ENCODE results near the gene PFKL.
A peak's percentile ranks its signal among the peaks of the same experiment; 100 is the strongest.
"Not testable (repeated sequence)": the region's sequence is repeated elsewhere in the genome, so short reads cannot be mapped to it uniquely, and the experiment has no call there.

The PFKL gene

DNA sequence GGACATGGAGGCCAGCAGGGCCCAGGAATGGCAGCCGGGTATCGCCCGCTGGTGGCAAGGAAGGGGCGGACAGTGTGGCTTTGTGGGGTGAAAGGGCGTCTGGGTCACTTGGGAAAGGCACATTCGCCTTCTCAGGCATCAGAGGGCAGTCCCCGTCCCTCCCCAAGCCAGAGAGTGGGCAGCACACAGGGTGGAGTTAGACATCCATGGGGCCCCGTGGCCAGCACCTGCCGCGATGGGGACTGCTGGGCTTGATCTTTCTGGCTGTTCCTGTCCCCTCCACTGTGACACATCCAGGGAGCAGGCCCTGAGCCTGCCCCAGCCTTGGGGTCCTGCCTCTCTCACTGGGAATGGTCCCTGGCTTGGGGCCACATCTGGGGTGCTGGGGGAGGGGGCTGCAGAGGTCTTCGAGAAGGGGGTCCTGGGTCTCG, 49.6 kb downstream of the PFKL start:
- no peak for DNase-seq

DNA sequence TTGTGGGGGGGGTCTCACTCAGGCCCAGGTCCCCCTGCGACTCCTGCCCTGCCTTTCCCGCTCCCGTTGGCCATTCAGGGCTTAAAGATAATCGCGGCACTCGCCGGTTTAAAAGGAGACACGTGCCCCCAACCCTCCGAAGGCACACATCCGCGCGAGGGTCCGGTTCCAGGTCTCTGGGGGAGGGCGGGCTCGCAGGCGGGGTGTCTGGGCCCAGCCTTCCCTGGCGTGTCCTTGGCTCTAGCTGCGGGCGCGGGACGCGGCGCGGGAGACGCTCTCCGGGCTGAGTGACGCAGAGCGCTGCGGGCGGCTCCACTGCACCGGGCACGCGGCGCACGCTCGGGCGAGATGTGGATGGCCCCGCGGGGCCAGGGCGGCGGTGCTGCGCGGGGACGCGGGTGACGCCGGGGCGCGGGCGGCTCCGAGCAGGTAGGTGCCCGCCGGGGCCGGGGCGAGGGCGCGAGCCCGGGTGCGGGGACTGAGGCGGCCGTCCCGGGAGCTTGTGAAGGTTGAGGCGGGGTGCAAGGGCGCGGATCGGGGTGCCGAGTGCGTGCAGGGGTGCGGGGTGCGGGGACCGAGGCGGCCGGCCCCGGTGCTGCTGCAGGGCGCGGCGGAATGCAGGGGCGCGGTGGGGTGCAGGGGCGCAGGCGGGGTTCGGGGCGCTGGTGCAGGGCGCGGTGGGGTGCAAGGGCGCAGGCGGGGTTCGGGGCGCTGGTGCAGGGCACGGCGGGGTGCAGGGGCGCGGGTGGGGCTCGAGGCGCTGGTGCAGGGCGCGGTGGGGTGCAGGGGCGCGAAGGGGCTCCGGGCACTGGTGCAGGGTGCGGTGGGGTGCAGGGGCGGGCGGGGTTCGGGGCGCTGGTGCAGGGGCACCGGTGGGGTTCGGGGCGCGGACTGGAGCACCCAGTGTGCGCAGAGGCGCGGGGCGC, 50.3 kb downstream of the PFKL start:
- no peak for DNase-seq

DNA sequence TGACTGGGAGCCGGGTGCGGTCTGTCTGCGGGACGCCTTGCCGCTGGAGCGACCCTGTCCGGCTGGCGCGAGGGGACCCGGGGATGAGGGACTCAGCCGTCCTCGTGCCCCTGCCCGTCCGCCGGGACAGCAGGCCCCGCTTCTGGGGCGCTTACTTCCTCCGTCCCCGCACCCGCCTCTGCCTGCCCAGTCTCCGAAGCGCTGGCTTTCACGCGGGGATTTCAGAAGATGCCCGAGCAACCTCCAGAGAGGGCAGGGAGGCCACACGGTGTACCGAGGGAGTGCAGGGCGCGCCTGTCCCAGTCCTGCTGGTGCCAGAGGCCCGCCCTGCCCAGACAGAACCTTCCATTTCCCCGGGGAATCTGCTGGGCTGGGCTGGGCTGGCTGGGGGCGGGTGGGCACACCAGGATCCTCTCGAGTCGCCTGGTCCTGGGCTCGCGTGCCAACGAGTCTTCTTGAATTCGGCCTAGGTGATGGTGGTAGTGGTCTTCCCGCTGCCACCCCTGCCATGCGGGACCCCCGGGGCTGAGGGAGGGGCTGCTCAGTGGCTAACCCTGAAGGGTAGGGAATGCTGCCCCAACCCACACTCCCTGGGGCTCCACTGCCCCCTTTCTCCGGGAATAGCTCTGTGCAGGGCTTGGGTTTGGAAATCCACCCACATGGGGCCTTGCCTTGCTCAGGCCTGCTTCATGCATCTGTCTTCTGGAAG, 51.1 kb downstream of the PFKL start:
- no peak for DNase-seq

DNA sequence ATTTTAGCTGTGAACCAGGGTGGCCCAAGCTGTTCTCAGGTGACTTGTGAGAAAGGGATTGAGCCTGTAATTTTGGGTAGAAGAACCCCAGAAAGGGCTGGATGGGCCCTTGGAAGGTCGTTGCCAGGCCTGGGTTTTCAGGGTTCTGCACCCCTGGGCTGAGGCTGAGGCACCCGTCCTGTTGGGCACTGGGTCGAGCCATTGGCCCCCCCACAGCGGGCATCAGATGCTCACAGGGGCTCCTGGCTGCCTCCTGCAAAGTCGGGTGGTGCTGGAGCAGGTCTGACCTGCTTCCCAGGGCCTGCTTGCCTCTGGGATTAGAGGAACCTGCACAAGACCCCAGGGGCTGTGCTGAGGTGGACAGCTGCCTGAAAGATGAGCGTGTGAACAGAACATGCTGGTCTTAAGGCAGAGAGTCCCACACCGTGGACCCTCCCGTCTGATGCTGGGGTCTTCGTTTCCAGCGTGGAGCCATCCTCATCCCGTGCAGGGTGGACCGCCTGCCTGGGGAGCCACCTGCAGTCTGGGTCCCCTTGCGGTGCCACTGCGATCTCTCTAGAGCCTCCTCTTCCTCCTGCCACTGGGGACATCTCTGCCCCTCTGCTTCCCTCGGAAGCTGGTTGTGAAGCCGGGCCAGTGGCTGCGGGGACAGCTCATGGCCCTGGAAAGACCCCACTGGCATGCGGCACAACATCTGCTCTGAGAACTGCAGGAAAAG, 51.8 kb downstream of the PFKL start:
- no peak for DNase-seq

- DNase-seq = no peak
Observed at GRCh38 chr21:44352253-44352860, 52.5 kb downstream of the PFKL start.

DNA sequence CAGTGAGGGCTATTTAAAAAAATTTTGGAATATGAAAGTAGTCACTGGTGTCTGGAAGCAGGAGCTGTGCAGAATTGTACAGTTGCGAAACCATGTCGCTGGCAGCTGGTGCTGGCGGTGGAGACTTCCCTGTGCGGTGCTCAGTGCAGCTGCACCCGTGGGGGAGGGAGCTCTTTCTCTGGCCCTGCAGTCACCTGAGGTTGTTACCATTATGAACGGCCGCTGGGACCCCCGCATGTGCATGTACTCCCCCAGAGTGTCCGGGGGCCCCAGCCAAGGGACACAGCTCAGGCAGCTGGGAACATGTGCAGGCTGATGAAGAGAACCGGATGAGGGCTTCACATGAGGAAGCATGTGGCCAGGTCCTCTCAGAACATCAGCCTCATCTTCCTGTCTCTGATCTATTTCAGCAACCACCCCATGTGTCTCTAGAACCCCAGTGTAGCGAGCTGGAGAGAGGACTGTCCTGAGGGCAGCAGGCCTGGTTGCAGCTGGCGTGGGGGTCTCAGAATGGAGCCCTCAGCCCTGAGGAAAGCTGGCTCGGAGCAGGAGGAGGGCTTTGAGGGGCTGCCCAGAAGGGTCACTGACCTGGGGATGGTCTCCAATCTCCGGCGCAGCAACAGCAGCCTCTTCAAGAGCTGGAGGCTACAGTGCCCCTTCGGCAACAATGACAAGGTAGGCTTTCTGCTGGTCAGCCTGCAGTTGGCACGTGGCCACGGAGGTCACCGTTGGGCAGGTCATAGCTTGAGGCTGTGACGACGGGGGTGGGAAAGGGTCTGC, 53.5 kb downstream of the PFKL start, which contains the start of gene TRPM2:
TSS of gene TRPM2 (plus strand) at position 431 of the 780 bp plus-strand sequence. CDS start at position 511, 80 bp downstream.
- DNase-seq = peak; percentile 73

DNA sequence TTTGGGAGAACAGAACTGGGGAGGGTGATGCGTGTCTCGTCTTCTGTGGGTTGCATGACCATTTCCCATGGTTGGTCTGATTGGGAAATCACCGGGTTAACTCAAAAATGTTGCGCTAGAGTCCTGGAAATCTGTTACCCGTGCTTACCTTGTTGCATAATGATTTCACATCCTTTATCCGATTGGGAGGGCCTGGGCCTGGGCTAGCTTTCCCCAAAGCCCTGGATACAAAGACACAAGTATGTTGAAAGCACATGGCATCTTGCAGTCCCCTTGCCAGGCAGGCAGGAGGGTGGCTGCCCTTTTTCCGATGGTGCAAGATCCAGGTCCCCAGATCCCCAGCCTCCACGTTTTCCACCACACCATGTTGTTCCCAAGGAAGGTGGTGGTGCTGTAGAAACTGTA, 54.1 kb downstream of the PFKL start:
- no peak for DNase-seq

DNA sequence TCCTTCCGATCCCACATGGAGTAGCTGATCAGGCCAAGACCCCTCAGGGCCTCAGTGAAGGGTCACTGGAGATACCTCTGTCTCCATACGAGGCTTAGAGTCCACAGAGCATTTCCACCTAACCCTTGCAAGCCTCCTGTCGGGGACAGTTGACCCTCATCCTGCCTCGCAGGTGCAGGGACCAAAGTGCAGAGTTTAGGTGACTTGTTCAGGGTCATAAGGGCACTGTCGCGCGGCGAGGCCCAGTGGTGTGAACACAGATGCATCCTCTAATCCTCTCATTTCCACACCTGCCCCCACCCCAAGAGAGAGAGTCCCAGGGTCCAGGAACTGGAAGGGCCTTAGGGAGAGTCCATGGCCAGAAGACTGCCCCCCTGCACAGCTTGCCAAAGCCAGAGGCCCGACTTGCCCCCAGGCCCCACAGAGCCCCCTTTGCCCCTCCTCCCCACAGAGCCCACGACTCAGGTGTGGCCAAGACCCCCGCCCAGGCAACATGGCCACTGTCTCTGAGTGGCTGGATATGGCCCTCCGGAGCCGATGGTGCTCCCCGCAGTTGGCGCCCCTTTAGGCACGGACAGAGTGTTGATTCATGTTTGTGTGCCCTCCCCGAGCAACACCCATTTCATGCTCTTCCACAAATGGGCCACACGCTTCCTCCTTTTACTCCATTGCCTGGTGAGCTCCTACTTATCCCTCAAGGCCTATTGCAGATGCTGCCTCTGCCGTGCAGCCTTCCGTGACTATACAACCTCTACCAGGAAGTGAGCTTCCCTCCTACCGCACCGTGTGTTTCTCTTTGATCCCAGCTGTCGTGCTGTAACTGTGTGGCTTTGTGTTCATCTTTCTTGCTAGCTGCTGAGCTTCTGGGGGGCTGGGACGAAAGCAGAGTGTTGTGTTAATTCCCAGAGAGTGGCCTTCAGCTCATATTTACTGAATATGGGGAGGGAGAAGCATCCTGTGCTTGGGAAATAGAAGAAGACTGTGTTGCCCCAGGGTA, 55.2 kb downstream of the PFKL start:
- no peak for DNase-seq

GRCh38 chr21:44356160-44356559, 56.3 kb downstream of the PFKL start:
- DNase-seq = no peak

- DNase-seq = no peak
Observed at GRCh38 chr21:44356636-44357035, 56.8 kb downstream of the PFKL start.

DNA sequence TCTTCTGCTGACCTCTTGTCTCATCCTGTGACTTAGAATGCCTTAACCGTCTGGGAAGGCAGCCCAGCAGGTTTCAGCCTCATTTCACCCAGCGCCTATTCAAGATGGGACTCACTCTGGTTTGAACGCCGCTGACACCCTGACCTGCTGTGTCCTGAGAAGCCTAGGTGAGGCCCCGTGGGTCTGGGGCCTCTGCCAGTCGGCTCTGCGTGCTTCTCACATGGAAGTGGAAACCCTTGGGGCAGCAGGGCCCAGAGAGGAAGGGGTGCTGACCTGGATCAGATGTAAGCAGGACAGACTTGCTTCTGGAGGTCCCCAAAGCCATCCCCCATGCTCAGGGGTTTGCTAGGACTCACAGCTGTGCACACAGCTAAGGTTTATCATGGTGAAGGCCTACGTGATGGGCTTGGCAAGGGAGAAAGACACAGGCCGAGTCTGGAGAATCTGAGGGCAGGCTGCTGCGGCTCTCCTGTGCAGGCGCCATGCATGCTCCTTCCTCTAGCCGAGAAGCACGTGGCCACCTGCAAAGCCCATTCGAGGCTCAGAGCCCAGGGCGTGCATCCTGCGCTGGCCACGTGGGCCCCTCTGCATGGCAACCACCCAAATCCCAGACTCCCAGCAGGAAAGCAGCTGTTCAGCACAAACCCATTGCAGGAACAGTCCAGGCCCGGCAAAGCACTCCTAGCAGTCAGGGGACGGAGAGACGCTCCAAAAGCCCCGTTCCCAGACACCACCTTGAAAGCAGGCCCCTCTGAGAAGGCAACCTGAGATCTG, 57.4 kb downstream of the PFKL start:
- DNase-seq = no peak

DNA sequence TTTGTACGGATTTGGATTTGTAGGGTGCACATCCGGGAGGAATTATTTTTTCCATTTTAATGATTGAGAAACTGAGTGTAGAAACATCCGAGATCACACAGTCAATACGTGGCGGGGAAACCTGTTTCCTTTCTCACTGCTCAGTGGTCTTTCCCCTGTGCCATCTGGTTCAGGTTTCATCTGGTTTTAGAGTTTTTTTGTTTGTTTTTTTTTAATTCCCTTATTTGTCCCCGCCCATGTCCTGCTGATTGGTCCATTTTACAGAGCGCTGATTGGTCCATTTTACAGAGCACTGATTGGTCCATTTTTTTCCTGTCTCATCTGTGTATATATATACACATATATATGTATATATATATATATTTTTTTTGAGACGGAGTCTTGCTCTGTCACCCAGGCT, 59.5 kb downstream of the PFKL start:
- DNase-seq = no peak

DNA sequence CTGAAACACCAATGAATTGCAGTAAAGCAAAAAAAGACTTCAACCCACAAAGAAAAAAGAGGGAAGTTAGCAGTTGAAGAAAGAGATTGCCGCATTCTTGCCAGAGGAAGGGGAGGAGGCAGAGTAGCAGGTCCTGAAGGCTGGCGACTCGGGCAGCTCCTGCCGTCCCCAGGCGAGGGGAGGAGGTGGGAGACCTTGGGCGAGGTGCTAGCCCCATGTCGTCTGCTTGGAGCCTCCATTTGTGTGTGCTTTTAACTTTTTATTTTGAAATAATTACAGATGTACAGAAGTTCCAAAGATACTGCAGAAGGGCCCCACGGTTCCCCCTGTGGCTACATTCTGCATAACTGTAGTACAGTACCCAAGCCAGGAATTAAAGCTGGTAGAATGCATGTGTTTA, 60.3 kb downstream of the PFKL start:
- DNase-seq = peak; percentile 38

GRCh38 chr21:44361903-44362302, 62.0 kb downstream of the PFKL start:
- DNase-seq = not testable (repeated sequence)

GRCh38 chr21:44363278-44363677, 63.4 kb downstream of the PFKL start:
- DNase-seq = no peak

GRCh38 chr21:44364151-44365053, 64.5 kb downstream of the PFKL start:
- no peak for DNase-seq

- no peak for DNase-seq
Observed at GRCh38 chr21:44365251-44365966, 65.6 kb downstream of the PFKL start.

- DNase-seq = no peak
Observed at GRCh38 chr21:44365967-44366585, 66.2 kb downstream of the PFKL start.

All from KG1 (cell line).